GM23248 (cell line): ENCODE results near the gene CAMK1D.

Source experiments
- EZH2 ChIP-seq: fragments of 200-600 bp; sonication (generic); IDR thresholded peaks from 2 replicates; pipeline ENCODE4 v1.6.1; 2018; ENCODE audit warnings: antibody characterized with exemption, mild to moderate bottlenecking; ENCODE audit not compliant: insufficient read depth, poor library complexity, severe bottlenecking
- EZH2phosphoT487 ChIP-seq: fragments of 200-600 bp; sonication (generic); IDR thresholded peaks from 2 replicates; pipeline ENCODE4 v1.6.1; 2018; ENCODE audit warnings: antibody characterized with exemption, moderate library complexity, mild to moderate bottlenecking, low read depth; ENCODE audit not compliant: insufficient read depth

GRCh38 chr10:12372846-12373245, 23.5 kb downstream of the CAMK1D start:
- no peak for TF ChIP-seq EZH2
- no peak for TF ChIP-seq EZH2phosphoT487
